ENCODE results near the gene KCNV2.

- TF ChIP-seq CSDC2 (CRISPR knock-in tag; IDR thresholded peaks at IDR 0.05) = no peak
- no peak for TF ChIP-seq TSHZ2 (CRISPR knock-in tag; IDR thresholded peaks at IDR 0.05)
- no peak for TF ChIP-seq ARNTL (CRISPR knock-in tag; IDR thresholded peaks at IDR 0.05; ENCODE audit: borderline replicate concordance, low read depth)
- TF ChIP-seq POU6F1 (CRISPR knock-in tag; IDR thresholded peaks at IDR 0.05; ENCODE audit: borderline replicate concordance, low read depth) = no peak
- TF ChIP-seq PATZ1 (CRISPR knock-in tag; IDR thresholded peaks at IDR 0.05; ENCODE audit: borderline replicate concordance) = no peak
- no peak for TF ChIP-seq TCF4 (CRISPR knock-in tag; IDR thresholded peaks at IDR 0.05; ENCODE audit: borderline replicate concordance)
- TF ChIP-seq CREB5 (CRISPR knock-in tag; IDR thresholded peaks at IDR 0.05; ENCODE audit: low read depth) = no peak
- no peak for TF ChIP-seq CSRNP3 (CRISPR knock-in tag; IDR thresholded peaks at IDR 0.05)
- TF ChIP-seq SNAI2 (CRISPR knock-in tag; IDR thresholded peaks at IDR 0.05) = no peak
- TF ChIP-seq BACH2 (CRISPR knock-in tag; IDR thresholded peaks at IDR 0.05; ENCODE audit: borderline replicate concordance) = no peak
Observed at GRCh38 chr9:2691212-2691611, 26.1 kb upstream of the KCNV2 start.
